Hepatocyte (in vitro differentiated cells): ENCODE measurements around the gene GPRC5B. TPM values are rescaled to one million over a fixed set of nuclear protein-coding genes. Genes with fewer than 3 reads are reported as not detected.

Source experiments
- DNase-seq: peaks from one replicate; pipeline ENCODE4 v3.0.0-alpha.2; 2016; ENCODE audit warnings: low spot score
- H2AFZ ChIP-seq: fragments of 200-600 bp; sonication (generic); 2 replicates; pipeline ENCODE4 v1.6.0; 2016; ENCODE audit warnings: antibody characterized with exemption, mild to moderate bottlenecking
- H3K27ac ChIP-seq: fragments of 200-600 bp; sonication (generic); 2 replicates; pipeline ENCODE4 v1.5.1; 2016; ENCODE audit warnings: mild to moderate bottlenecking
- H3K27me3 ChIP-seq: fragments of 200-600 bp; sonication (generic); 2 replicates; pipeline ENCODE4 v1.6.1; 2016
- H3K36me3 ChIP-seq: fragments of 200-600 bp; sonication (generic); replicated peaks from 2 replicates; pipeline ENCODE4 v1.5.1; 2016; ENCODE audit warnings: low read depth; ENCODE audit not compliant: insufficient read depth
- H3K4me1 ChIP-seq: fragments of 200-600 bp; sonication (generic); 2 replicates; pipeline ENCODE4 v1.5.1; 2016; ENCODE audit warnings: mild to moderate bottlenecking, moderate library complexity; ENCODE audit not compliant: insufficient read depth
- H3K4me2 ChIP-seq: fragments of 200-600 bp; sonication (generic); 2 replicates; pipeline ENCODE4 v1.6.0; 2016
- H3K4me3 ChIP-seq: fragments of 200-600 bp; sonication (generic); 2 replicates; pipeline ENCODE4 v1.5.1; 2016; ENCODE audit warnings: mild to moderate bottlenecking
- H3K79me2 ChIP-seq: fragments of 200-600 bp; sonication (generic); 2 replicates; pipeline ENCODE4 v1.6.0; 2017; ENCODE audit warnings: mild to moderate bottlenecking
- H3K9me2 ChIP-seq: fragments of 200-600 bp; sonication (generic); replicated peaks from 2 replicates; pipeline ENCODE4 v1.6.0; 2017; ENCODE audit warnings: mild to moderate bottlenecking; ENCODE audit not compliant: insufficient read depth
- H3K9me3 ChIP-seq: fragments of 200-600 bp; sonication (generic); 2 replicates; pipeline ENCODE4 v1.5.1; 2016; ENCODE audit warnings: low read depth, mild to moderate bottlenecking
- H4K20me1 ChIP-seq: fragments of 200-600 bp; sonication (generic); 2 replicates; pipeline ENCODE4 v1.6.0; 2016; ENCODE audit warnings: mild to moderate bottlenecking; ENCODE audit not compliant: insufficient read depth, poor library complexity, severe bottlenecking
- EZH2 ChIP-seq: fragments of 200-600 bp; sonication (generic); IDR thresholded peaks from 2 replicates; pipeline ENCODE4 v1.6.1; 2016; ENCODE audit warnings: antibody characterized with exemption, mild to moderate bottlenecking, borderline replicate concordance
- EZH2phosphoT487 ChIP-seq: fragments of 200-600 bp; sonication (generic); IDR thresholded peaks from one replicate; pipeline ENCODE4 v1.6.1; 2018; ENCODE audit warnings: antibody characterized with exemption, mild to moderate bottlenecking, low read depth, moderate library complexity; ENCODE audit not compliant: unreplicated experiment, severe bottlenecking
- WGBS: methylation state at CpG from one replicate; pipeline ENCODE4 v1.1.6; 2016; ENCODE audit warnings: low lambda C conversion rate; ENCODE audit errors: missing lambda C conversion rate; 5-methylcytosine and 5-hydroxymethylcytosine counted together
- polyA plus RNA-seq: library from polyadenylated mRNA; unstranded; fragments of >200 nt; fragmentation: Nextera tagmentation; extraction: Ambion mirVana; gene quantifications from 2 replicates; pipeline ENCODE4 v1.2.1, GENCODE V29; 2016
- total RNA-seq: library from RNA; depleted of rRNA; stranded (reverse); fragments of >200 nt; gene quantifications from 2 replicates; pipeline ENCODE4 v1.2.3, GENCODE V29; 2014
- TF ChIP-seq, protein P1 (sequence below): fragments of 200-600 bp; sonication (generic); IDR thresholded peaks from 2 replicates; pipeline ENCODE4 v1.5.1; 2016; ENCODE audit warnings: antibody characterized with exemption, mild to moderate bottlenecking; ENCODE audit not compliant: poor library complexity

The GPRC5B gene, protein sequence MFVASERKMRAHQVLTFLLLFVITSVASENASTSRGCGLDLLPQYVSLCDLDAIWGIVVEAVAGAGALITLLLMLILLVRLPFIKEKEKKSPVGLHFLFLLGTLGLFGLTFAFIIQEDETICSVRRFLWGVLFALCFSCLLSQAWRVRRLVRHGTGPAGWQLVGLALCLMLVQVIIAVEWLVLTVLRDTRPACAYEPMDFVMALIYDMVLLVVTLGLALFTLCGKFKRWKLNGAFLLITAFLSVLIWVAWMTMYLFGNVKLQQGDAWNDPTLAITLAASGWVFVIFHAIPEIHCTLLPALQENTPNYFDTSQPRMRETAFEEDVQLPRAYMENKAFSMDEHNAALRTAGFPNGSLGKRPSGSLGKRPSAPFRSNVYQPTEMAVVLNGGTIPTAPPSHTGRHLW
- total RNA-seq (34.1 and 36.2 TPM in 2 replicates), polyA plus RNA-seq (63.4 and 73.1 TPM in 2 replicates)

DNA sequence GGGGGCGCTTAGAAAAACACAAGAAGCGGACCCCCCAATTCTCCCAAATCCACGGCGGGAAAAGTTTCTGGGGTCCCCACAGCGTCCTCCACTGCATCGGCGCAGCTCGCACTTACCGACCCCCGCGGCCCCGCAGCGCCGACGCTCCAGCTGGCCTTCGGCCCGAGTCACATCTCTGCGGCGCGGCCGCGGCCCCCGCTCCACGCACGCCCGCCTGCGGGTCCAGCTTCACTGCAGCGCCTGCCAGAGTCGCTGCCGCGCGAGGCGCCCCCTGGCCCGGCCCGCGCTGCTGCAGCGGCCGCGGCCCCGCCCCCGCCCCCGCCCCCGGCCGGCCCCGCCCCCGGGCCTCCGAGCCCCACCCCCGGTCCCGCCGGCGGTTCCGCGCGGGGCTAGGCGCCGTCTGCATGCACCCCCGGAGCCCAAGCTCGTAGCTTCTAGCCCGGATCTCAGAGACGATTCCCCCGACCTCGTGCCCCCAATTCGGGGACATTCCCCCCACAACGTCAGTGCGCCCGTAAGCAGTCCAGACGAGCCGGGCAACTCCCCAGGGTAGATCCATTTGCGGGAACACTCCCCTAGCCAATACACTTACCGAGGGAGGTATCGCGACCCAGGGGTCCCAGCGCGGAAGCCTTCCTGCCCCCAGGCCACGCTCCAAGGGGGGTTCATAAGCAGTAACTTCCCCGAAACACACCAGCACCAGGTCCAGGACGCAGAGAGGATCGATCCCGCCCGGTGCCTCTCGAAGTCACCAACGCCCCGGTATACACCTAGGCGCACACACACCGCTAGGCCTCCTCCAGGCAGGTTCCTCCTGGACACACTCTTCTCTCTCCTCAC, at the start of gene GPRC5B:
Gene GPRC5B (minus strand): TSS at position 238 of the 840 bp plus-strand sequence. CDS start 12,003 bp downstream, outside the sequence.
- Histone ChIP-seq H3K9me3 (no peaks in the 10 kb centered on the region), H3K9me2 (no peaks in the 10 kb centered on the region), H3K4me2 (peak within 1 kb of the TSS; percentile 98), H3K79me2 (peaks cover 40% of the 10 kb centered on the region), H3K4me1 (no peaks in the 10 kb centered on the region), H4K20me1 (no peaks in the 10 kb centered on the region), H2AFZ (peak within 1 kb of the TSS; percentile 95), H3K27me3 (no peaks in the 10 kb centered on the region), H3K4me3 (peak within 1 kb of the TSS; percentile 99), H3K27ac (peak within 1 kb of the TSS; percentile 71), H3K36me3 (no peaks in the 10 kb centered on the region)
- WGBS = 22% methylated on average over 43 of the region's 85 CpGs
- DNase-seq = peak; percentile 84
- TF ChIP-seq EZH2phosphoT487 (no peak), EZH2 (no peak)
- TF ChIP-seq, protein P1, sequence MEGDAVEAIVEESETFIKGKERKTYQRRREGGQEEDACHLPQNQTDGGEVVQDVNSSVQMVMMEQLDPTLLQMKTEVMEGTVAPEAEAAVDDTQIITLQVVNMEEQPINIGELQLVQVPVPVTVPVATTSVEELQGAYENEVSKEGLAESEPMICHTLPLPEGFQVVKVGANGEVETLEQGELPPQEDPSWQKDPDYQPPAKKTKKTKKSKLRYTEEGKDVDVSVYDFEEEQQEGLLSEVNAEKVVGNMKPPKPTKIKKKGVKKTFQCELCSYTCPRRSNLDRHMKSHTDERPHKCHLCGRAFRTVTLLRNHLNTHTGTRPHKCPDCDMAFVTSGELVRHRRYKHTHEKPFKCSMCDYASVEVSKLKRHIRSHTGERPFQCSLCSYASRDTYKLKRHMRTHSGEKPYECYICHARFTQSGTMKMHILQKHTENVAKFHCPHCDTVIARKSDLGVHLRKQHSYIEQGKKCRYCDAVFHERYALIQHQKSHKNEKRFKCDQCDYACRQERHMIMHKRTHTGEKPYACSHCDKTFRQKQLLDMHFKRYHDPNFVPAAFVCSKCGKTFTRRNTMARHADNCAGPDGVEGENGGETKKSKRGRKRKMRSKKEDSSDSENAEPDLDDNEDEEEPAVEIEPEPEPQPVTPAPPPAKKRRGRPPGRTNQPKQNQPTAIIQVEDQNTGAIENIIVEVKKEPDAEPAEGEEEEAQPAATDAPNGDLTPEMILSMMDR = no peak

DNA sequence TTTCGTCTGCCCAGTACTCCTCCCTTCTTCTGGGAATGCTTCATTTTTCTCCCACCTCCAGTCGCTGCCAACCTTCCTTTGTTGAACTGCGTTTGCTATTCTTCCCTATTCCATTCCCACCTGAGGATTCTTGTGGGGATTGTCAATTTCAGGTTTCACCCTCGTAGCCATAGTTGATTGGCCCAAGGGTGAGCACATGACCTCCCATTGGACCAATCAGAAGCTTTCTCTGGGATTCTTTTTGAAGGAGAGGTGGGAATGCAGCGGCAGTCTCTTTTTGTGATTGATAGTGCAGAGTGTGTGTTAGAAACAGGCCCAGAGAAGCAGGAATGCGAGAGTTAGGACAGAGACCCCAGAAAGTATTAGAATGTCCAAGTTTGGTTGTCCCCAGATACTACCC, 49.1 kb upstream of the GPRC5B start:
- Histone ChIP-seq H3K4me3 (no peak overlapping the region), H3K4me1 (no peaks in the 10 kb centered on the region)

DNA sequence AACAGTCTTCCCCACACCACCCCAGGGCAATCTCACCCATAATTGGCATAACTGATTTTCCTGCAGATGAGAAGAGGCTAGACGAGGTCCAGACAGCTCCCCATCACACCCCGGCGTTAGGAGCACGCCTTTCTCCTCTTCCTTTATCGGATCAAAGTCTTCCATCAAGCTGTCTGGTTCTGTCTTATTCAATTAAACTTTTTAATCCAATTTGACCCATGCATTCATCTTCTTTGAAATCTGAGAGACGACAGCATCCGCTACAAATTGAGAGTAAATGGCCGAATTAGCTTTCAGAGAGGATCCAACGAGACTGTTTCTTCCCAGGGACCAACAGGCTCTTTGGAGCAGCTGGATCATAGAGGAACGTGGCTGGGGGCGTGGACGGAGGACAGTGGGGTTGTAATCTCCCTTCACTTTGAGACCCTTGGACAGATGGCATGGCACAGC, 44.4 kb upstream of the GPRC5B start:
- H3K79me2 ChIP-seq = no peaks in the 10 kb centered on the region
- H3K9me2 ChIP-seq = no peaks in the 10 kb centered on the region
- no peak overlapping the region for H3K4me3 ChIP-seq
- TF ChIP-seq, protein P1 = no peak
- TF ChIP-seq EZH2phosphoT487 (no peak), EZH2 (no peak)
- H3K27ac ChIP-seq = no peak overlapping the region
- no peak overlapping the region for H3K4me2 ChIP-seq
- no peak overlapping the region for H2AFZ ChIP-seq
- H4K20me1 ChIP-seq = no peaks in the 10 kb centered on the region
- no peaks in the 10 kb centered on the region for H3K36me3 ChIP-seq
- H3K9me3 ChIP-seq = no peaks in the 10 kb centered on the region
- no peaks in the 10 kb centered on the region for H3K4me1 ChIP-seq
- H3K27me3 ChIP-seq = no peaks in the 10 kb centered on the region
- DNase-seq = peak; percentile 2
- WGBS = 77% methylated on average over 12 of the region's 12 CpGs

More for the DNA sequence above, 49.1 kb upstream of the GPRC5B start:
- Histone ChIP-seq H3K27ac (no peak overlapping the region), H3K9me2 (no peaks in the 10 kb centered on the region), H4K20me1 (no peaks in the 10 kb centered on the region), H3K9me3 (no peaks in the 10 kb centered on the region), H3K79me2 (no peaks in the 10 kb centered on the region), H3K4me2 (no peak overlapping the region), H3K36me3 (no peaks in the 10 kb centered on the region), H3K27me3 (no peaks in the 10 kb centered on the region), H2AFZ (no peak overlapping the region)
- 83% methylated on average over 6 of the region's 6 CpGs for WGBS
- TF ChIP-seq EZH2 (no peak), EZH2phosphoT487 (no peak)
- TF ChIP-seq, protein P1 = no peak
- peak; percentile 0 for DNase-seq
